Lower lobe of right lung (tissue), 2 donors: ENCODE results near the gene MICAL3. TPM values are rescaled to one million over a fixed set of nuclear protein-coding genes. Genes with fewer than 3 reads are reported as not detected.

Experiments
- ATAC-seq, 2 donors: fragments of 200-7000 bp; cut with Tn5 transposase; one replicate each; pipeline ENCODE4 v1.9.1; 2020 to 2022; ENCODE audit warnings: mild to moderate bottlenecking in 2 of 2, moderate library complexity in 2 of 2
- DNase-seq: peaks from one replicate; pipeline ENCODE4 v3.0.0-alpha.2; 2020
- H3K27ac ChIP-seq: fragments of 200-600 bp; one replicate; pipeline ENCODE4 v1.8.0; 2022
- H3K27me3 ChIP-seq: fragments of 200-600 bp; one replicate; pipeline ENCODE4 v1.8.0; 2022; ENCODE audit warnings: low read depth
- H3K36me3 ChIP-seq: fragments of 200-600 bp; one replicate; pipeline ENCODE4 v1.8.0; 2022; ENCODE audit warnings: mild to moderate bottlenecking
- H3K4me1 ChIP-seq: fragments of 200-600 bp; one replicate; pipeline ENCODE4 v1.8.0; 2022
- H3K4me3 ChIP-seq: fragments of 200-600 bp; one replicate; pipeline ENCODE4 v1.8.0; 2022; ENCODE audit warnings: mild to moderate bottlenecking
- H3K9me3 ChIP-seq: fragments of 200-600 bp; one replicate; pipeline ENCODE4 v1.8.0; 2022
- intact Hi-C: fragments of 100-400 bp; cut with DNase I; formaldehyde crosslinking; loops from one replicate; pipeline ENCODE4 v1.11.0; 2022
- total RNA-seq: library from RNA; stranded (reverse); fragmentation: NEBNext Ultra II Directional; extraction: Animal tissue kit (Norgen Biotek cat#: 25700); gene quantifications from one replicate; pipeline ENCODE4 v1.2.1, GENCODE V29; 2021
- TF ChIP-seq, protein P1 (sequence below): fragments of 200-600 bp; IDR thresholded peaks from one replicate; pipeline ENCODE4 v1.8.0; 2022; ENCODE audit warnings: antibody characterized with exemption, mild to moderate bottlenecking
- donor health status: DM: no; HTN: yes; CAD: no; lungs with severe emphysema.

Gene MICAL3
- total RNA-seq, 1 donor from 2014 or later = 23.5 TPM

DNA sequence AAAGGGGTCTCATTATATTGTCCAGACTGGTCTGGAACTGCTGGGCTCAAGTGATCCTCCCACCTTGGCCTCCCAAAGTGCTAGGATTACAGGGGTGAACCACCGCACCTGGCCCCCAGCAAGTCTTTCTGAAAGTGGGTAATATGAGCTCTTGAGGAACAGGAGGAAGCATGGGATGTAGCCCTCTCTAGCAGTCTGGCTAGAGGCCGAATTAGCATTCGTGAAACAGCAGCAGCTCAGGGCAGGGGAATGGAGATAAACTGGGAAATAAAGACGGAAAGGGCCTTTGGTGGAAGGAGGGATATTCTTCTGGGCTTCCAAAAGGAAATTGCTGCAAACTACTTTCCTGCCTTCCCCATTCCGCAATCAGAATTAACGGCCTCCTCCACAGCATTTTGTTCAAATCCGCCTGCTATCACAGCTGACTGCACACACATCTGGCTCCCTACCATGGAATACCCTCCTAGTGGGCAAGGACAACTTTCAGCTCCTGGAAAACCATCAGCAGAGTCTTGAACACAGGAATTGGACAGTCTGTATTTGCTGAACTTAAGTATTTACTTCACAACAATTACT, 44.3 kb downstream of the MICAL3 start:
- no peak for ATAC-seq

DNA sequence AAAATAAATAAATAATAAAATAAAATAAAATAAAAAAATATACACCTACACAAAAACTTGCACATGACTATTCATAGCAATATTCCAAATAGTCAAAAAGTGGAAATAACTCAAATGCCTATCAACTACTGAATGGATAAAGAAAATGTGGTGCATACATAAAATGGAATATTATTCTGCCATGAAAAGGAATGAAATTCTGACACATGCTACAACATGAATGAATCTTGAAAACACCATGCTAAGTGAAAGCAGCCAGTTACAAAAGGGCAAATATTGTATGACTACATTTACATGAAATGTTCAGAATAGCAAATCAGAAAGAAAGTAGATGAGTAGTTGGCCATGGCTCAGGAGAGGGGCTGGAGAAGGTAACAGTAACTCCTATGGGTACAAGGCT, 46.3 kb downstream of the MICAL3 start:
- Histone ChIP-seq H3K4me1 (peaks cover 39% of the 10 kb centered on the region), H3K27ac (no peak overlapping the region), H3K4me3 (no peak overlapping the region), H3K27me3 (no peaks in the 10 kb centered on the region), H3K9me3 (no peaks in the 10 kb centered on the region), H3K36me3 (no peaks in the 10 kb centered on the region)
- intact Hi-C loops = no loop called here
- ATAC-seq = no peak
- no peak for DNase-seq
- TF ChIP-seq, protein P1, sequence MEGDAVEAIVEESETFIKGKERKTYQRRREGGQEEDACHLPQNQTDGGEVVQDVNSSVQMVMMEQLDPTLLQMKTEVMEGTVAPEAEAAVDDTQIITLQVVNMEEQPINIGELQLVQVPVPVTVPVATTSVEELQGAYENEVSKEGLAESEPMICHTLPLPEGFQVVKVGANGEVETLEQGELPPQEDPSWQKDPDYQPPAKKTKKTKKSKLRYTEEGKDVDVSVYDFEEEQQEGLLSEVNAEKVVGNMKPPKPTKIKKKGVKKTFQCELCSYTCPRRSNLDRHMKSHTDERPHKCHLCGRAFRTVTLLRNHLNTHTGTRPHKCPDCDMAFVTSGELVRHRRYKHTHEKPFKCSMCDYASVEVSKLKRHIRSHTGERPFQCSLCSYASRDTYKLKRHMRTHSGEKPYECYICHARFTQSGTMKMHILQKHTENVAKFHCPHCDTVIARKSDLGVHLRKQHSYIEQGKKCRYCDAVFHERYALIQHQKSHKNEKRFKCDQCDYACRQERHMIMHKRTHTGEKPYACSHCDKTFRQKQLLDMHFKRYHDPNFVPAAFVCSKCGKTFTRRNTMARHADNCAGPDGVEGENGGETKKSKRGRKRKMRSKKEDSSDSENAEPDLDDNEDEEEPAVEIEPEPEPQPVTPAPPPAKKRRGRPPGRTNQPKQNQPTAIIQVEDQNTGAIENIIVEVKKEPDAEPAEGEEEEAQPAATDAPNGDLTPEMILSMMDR = no peak

More for the DNA sequence above, 44.3 kb downstream of the MICAL3 start:
- no peaks in the 10 kb centered on the region for H3K9me3 ChIP-seq
- intact Hi-C loops = no loop called here
- H3K27me3 ChIP-seq = no peaks in the 10 kb centered on the region
- H3K27ac ChIP-seq = no peak overlapping the region
- H3K36me3 ChIP-seq = no peaks in the 10 kb centered on the region
- H3K4me1 ChIP-seq = peaks cover 18% of the 10 kb centered on the region
- TF ChIP-seq, protein P1 = no peak
- H3K4me3 ChIP-seq = peak overlapping the region; percentile 9
- DNase-seq = no peak

DNA sequence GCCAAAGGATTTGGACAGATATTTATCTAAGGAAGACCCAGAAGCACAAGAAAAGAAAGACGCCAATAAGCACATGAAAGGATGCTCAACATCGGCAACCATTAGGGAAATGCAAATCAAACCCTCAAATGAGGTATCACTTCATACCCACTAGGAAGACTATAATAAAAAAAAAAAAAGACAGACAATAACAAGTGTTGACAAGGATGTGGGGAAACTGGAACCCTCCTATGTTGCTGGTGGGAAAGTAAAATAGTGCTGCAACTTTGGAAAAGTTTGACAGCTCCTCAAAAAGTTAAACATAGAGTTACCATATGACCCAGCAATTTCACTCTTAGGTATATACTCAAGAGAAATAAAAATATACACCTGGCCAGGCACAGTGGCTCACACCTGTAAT, 47.0 kb downstream of the MICAL3 start:
- no peak overlapping the region for H3K27ac ChIP-seq
- ATAC-seq (no peak), DNase-seq (no peak)
- H3K4me3 ChIP-seq = no peak overlapping the region
- TF ChIP-seq, protein P1 = no peak
- no peaks in the 10 kb centered on the region for H3K36me3 ChIP-seq
- intact Hi-C loops = no loop called here
- no peaks in the 10 kb centered on the region for H3K27me3 ChIP-seq
- no peaks in the 10 kb centered on the region for H3K9me3 ChIP-seq
- H3K4me1 ChIP-seq = peaks cover 45% of the 10 kb centered on the region

DNA sequence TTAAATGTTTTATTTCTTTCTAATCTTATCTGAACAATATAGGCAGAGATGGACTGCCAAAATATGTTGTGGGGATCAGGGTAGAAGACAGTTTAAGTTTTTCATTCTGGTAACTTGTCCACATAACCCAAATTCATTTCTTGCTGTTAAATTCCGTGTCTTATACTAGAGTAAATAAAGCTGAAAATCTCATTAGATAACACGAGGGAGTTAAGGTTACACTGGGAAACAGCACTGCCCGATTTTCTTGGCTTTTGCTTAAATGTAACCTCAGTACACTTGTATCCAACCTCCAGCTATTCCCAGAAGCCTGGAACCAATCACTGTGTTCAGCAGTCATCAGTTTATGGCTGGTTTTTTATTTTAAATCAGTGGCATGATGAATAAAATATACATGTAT, 48.2 kb downstream of the MICAL3 start:
- no peak for ATAC-seq

DNA sequence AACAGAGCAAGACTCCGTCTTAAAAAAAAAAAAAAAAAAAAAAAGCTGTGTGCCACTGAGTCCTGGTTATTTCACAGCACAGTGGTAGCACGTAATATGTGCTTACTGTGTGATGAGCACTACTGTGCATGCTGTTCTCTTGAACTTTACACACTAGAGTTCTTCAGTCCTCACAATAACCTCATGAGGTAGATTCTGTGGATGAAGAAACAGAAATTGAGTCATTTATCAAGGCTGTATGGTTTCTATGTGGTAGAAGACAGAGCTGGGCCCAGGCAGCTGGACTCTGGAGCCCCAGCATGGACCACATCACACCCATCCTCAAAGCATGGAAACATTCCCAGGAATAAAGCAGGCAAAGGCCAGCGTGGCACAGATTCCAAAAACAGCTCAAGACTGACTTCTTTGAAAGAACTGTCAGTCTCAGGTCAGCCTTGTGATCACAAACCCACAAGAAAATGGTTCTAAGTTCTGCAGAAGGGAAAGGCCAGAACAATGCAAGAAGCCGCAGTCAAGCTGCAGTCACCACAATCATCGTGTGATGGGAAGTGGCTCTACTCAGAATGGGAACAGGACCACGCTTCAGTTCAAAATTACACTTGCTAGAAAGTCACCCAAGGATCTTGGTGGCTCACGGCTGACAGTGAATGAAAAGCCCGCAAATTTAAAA, 49.5 kb downstream of the MICAL3 start:
- H3K9me3 ChIP-seq = no peaks in the 10 kb centered on the region
- no peak overlapping the region for H3K4me3 ChIP-seq
- no peaks in the 10 kb centered on the region for H3K36me3 ChIP-seq
- TF ChIP-seq, protein P1 = no peak
- peaks cover 47% of the 10 kb centered on the region for H3K4me1 ChIP-seq
- intact Hi-C loops = no loop called here
- ATAC-seq = no peak
- H3K27ac ChIP-seq = no peak overlapping the region
- H3K27me3 ChIP-seq = no peaks in the 10 kb centered on the region
- no peak for DNase-seq

More for the DNA sequence above, 48.2 kb downstream of the MICAL3 start:
- no peaks in the 10 kb centered on the region for H3K36me3 ChIP-seq
- no peak overlapping the region for H3K4me3 ChIP-seq
- no peaks in the 10 kb centered on the region for H3K9me3 ChIP-seq
- no peaks in the 10 kb centered on the region for H3K27me3 ChIP-seq
- TF ChIP-seq, protein P1 = no peak
- H3K27ac ChIP-seq = no peak overlapping the region
- intact Hi-C loops = no loop called here
- H3K4me1 ChIP-seq = peaks cover 54% of the 10 kb centered on the region
- no peak for DNase-seq
